Endometrial microvascular endothelial cells (primary cell): ENCODE data around the gene SMIM7. TPM values are rescaled to one million over a fixed set of nuclear protein-coding genes. Genes with fewer than 3 reads are reported as not detected.
"Not testable (repeated sequence)": the region's sequence is repeated elsewhere in the genome, so short reads cannot be mapped to it uniquely, and the experiment has no call there.

Experiments
- in situ Hi-C: cut with HindIII; loops from 2 replicates; pipeline ENCODE4 v1.10.0; 2017; ENCODE audit warnings: low sequenced_read_pairs, low pct_unique_long_range_greater_than_20kb; ENCODE audit errors: inconsistent ontology term
- total RNA-seq: library from RNA; depleted of rRNA; stranded (reverse); fragments of >200 nt; gene quantifications from one replicate; pipeline ENCODE4 v1.2.3, GENCODE V29; 2015; ENCODE audit errors: inconsistent ontology term

SMIM7 gene
- 114 TPM for total RNA-seq

- in situ Hi-C loops = no loop called here
These were observed at the start of gene SMIM7 for GRCh38 chr19:16659832-16660708. Gene SMIM7 (minus strand): TSS chr19:16660144. CDS start chr19:16660110, 34 bp downstream.

DNA sequence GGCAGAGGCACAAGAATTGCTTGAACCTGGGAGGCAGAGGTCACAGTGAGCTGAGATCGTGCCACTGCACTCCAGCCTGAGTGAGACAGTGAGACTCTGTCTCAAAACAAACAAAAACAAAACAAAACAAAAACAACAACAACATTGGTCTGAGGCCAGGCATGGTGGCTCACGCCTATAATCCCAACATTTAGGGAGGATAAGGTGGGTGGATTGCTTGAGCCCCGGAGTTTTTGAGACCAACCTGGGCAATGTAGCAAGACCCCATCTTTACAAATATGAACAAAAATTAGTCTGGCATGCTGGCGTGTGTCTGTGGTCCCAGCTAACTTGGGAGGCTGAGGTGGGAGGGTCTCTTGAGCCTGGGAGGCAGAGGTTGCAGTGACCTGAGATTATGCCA lies 43.7 kb upstream of the SMIM7 start:
- in situ Hi-C loops = no loop called here

- in situ Hi-C loops = no loop called here
These were observed 42.2 kb upstream of the SMIM7 start for GRCh38 chr19:16702123-16702522.

- in situ Hi-C loops = no loop called here
These were observed 39.0 kb upstream of the SMIM7 start for GRCh38 chr19:16698914-16699313.

DNA sequence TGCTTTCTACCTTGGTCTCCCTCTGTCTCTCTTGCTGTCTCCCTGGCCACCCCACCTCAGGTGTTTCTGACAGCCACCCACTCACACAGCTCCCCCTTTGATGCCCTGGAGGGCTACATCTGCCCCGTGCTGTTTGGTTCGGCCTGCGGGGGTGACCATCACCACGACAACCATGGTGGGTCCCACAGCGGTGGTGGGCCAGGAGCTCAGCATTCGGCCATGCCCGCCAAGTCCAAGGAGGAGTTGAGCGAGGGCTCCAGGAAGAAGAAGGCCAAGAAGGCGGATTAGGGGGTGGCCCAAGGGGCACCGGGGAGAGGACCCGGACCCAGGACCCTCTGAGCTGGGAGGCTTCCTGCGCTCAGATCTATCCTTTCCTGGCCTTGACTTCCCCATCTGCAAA lies 28.1 kb upstream of the SMIM7 start:
- in situ Hi-C loops = no loop called here

DNA sequence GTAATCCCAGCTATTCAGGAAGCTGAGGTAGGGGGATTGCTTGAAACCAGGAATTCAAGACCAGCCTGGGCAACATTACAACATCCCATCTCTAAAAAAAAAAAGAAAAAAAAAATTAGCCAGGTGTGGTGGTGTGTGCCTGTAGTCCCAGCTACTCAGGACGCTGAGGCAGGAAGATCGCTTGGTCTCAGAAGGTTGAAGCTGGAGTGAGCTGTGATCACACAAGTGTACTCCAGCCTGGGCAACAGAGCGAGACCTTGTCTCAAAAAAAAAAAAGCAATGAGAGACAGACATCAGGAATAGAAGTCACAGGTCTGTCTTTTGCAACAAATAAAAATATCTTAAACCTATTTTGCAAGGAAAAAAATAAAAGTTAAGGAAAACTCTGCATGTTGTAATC lies 24.3 kb upstream of the SMIM7 start:
- in situ Hi-C loops = no loop called here

DNA sequence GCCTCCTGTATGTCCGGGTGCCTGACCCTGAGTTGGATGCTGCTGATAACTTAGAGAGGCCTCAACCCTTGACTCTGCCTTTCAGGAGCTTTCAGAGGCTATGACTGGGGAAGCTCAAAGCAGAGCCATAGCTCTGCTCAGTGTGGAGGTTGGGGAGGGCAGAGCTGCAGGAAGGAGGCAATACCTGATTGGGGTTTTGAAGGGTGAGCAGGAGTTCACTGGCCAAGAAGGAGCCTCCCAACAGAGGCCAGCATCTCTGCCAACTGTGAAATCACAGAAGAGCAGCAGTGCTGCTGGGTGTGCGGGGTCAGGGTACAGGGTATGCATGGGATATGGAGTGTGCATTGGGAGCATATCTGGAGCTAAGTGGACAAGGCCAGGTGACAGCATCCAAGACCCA lies 22.6 kb upstream of the SMIM7 start:
- in situ Hi-C loops = no loop called here

GRCh38 chr19:16679811-16680210 lies 19.9 kb upstream of the SMIM7 start:
- in situ Hi-C loops = no loop called here

DNA sequence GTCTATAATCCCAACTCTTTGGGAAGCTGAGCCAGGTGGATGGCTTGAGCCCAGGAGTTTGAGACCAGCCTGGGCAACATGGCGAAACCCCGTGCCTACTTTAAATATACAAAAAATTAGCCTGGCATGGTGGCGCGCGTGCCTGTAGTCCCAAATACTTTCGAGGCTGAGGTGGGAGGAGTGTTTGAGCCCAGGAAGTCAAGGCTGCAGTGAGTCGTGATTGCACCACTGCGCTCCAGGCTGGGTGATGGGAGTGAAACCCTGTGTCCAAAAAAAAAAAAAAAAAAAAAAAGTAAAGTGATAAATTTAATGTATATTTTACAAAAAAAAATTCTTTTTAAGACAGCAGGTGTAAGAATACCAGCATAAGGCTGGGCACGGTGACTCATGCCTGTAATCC lies 18.6 kb upstream of the SMIM7 start:
- in situ Hi-C loops = no loop called here

- in situ Hi-C loops = no loop called here
These were observed 17.1 kb upstream of the SMIM7 start for GRCh38 chr19:16677055-16677454.

GRCh38 chr19:16676101-16676798 lies 16.3 kb upstream of the SMIM7 start:
- in situ Hi-C loops = no loop called here

GRCh38 chr19:16673839-16674238 lies 13.9 kb upstream of the SMIM7 start:
- in situ Hi-C loops = not testable (repeated sequence)

DNA sequence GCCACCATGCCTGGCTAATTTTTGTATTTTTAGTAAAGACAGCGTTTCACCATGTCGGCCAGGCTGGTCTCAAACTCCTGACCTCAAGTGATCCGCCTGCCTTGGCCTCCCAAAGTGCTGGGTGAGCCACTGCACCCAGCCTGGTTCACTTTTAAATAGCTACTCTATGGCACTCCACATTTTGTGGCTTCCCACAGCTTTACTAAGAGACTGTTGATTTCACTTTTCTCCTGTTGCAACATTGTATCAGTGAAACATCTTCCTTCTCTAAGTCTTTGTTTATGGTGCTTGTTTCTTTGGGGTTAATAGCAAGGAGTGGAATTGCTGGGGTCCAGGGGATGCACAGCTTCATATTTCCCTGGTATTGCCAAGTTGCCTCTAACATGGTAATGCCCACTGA lies 13.3 kb upstream of the SMIM7 start:
- in situ Hi-C loops = no loop called here

DNA sequence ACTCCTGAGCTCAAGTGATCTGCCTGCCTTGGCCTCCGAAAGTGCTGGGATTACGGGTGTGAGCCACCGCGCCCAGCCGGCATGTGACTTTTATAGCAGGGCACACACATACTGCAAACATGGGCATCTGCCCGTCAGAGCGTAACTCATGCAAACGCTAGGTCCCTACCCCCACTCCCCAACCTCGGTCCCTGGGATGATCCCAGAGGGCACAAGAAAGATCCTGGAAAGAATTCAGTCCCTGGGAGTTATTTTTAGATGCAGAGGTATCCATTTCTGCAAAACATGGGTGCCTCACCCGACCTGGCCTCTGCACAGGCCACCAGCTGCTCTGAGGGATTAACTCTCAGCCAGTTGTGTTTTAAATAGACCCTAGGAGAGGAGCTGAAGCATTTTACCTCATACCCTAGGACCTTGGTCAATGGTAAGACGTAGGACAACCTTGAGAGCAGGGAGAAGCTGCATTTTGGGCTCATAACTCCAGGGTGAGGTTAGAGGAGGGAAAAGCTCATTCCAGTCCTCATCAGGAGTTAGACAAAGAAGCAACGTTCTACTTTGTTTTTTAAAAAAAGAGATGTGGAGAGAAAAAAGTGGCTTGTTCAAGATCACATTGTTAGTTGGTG lies 11.8 kb upstream of the SMIM7 start:
- in situ Hi-C loops = no loop called here

- in situ Hi-C loops = no loop called here
These were observed 10.3 kb upstream of the SMIM7 start for GRCh38 chr19:16670291-16670690.

- in situ Hi-C loops = not testable (repeated sequence)
These were observed 8.8 kb upstream of the SMIM7 start for GRCh38 chr19:16668702-16669101.

GRCh38 chr19:16668176-16668575 lies 8.2 kb upstream of the SMIM7 start:
- in situ Hi-C loops = no loop called here

DNA sequence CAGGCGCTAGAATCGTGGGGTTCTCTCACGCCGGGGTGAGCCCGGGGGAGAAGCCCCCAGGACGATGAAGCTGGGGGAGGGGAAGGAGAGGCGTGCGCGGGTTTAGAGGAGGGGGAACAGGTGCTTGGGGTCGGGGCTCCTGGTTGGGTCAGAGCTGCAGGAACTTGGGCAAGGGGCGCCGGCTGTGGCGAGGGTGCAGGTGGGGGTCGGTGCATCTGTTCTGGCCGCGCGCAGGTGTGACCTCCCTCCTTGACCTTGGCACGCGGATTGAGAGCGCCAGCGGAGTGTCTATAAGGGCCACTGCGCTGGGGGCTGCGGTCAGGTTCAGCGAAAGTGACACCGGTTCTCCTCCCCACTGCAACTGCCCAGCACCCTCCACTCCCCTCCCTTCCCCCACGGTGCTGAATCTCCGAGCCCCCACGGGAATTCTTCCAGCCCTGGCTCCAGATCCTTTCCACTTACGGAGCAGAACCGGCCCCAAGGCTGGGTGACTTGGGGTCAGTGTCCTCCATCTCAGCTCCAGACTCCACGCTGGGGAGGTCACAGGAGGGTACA lies 1.6 kb upstream of the SMIM7 start:
- in situ Hi-C loops = no loop called here

DNA sequence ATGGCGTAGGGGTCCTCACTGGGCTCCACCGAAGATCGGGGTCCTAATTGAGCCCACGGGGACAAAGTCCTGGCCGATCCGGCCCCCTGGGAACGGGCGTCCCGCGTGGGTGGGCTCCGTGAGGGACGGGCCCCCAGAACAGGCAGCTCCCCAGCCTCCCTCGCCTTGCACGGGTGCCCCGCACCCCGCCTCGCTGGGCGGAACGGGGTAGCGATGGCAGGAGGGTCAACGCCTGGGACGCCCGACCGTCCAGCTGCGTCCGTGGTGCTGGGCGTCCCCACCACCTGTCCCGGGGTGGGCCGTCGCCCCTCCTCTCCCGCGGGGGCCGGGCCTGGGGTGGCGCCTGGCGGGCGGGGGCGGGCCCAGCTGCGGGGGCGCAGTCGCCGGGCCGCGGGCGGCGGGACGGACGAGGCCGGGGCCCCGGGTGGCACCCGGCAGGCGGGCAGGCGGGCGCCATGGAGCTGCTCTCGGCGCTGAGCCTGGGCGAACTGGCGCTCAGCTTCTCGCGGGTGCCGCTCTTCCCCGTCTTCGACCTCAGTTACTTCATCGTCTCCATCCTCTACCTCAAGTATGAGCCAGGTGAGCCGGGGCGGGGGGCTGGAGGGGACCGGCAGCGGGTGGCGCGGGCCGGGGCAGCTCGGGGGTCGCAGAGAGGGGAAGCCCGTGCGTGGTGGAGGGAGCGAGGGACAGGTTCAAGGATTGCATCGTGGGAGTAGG lies 977 bp upstream of the SMIM7 start, which contains the start of gene TMEM38A:
TSS of gene TMEM38A (plus strand) at position 377 of the 717 bp plus-strand sequence. CDS start at position 456, 79 bp downstream.
- in situ Hi-C loops = no loop called here
